22Rv1 (cell line): ENCODE measurements around the gene UPF3B.

Experiments used
- CTCF ChIP-seq: fragments of 450-650 bp; IDR thresholded peaks from 2 replicates; pipeline ENCODE4 v1.5.1; 2017; ENCODE audit warnings: mild to moderate bottlenecking
- ZFX ChIP-seq: fragments of 450-650 bp; IDR thresholded peaks from 2 replicates; pipeline ENCODE4 v1.6.1; 2017; ENCODE audit warnings: antibody characterized with exemption, borderline replicate concordance

DNA sequence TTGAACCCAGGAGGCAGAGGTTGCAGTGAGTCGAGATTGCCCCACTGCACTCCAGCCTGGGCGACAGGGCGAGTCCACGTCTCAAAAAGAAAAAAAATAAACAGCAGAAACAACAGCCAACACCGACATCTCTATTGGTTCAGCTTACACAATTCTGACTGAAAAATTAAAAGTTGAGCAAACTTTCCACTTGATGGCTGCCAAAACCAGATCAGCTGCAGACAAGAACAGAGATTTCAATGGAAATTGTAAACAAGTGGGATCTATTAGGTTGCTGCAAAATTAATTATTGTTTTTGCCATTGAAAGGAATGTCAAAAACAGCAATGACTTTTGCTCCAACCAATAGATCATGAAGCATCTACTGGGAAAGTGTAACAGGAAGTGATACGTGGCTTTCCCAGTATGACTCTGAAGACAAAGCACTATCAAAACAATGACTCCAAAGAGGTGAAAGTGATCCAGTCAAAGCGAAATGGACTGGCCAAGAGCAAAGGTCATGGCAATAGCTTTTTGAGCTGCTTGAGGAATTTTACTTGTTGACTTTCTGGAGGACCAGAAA is 26.3 kb downstream of the UPF3B start:
- TF ChIP-seq CTCF: no peak
- no peak for TF ChIP-seq ZFX
